ENCODE measurements around the gene ABR. TPM values are rescaled to one million over a fixed set of nuclear protein-coding genes. Genes with fewer than 3 reads are reported as not detected.

ABR gene
- total RNA-seq, 2 donors from 2014 or later = 243 to 326 TPM

GRCh38 chr17:979539-980405 lies 200.0 kb downstream of the ABR start, which contains the start of gene NXN:
NXN (minus strand) TSS chr17:979776.
- TF ChIP-seq, protein P1, sequence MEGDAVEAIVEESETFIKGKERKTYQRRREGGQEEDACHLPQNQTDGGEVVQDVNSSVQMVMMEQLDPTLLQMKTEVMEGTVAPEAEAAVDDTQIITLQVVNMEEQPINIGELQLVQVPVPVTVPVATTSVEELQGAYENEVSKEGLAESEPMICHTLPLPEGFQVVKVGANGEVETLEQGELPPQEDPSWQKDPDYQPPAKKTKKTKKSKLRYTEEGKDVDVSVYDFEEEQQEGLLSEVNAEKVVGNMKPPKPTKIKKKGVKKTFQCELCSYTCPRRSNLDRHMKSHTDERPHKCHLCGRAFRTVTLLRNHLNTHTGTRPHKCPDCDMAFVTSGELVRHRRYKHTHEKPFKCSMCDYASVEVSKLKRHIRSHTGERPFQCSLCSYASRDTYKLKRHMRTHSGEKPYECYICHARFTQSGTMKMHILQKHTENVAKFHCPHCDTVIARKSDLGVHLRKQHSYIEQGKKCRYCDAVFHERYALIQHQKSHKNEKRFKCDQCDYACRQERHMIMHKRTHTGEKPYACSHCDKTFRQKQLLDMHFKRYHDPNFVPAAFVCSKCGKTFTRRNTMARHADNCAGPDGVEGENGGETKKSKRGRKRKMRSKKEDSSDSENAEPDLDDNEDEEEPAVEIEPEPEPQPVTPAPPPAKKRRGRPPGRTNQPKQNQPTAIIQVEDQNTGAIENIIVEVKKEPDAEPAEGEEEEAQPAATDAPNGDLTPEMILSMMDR (IDR thresholded peaks at IDR 0.05) = no peak
- Histone ChIP-seq H3K9ac (ENCODE audit: low read depth in 2 of 2, low read length in 2 of 2) (peak within 1 kb of the TSS; percentile 13 to 43), H3K36me3 (no peaks in the 10 kb centered on the region), H3K9me3 (no peaks in the 10 kb centered on the region), H3K27ac (peak within 1 kb of the TSS; percentile 47), H3K4me1 (no peaks in the 10 kb centered on the region), H3K4me3 (peak within 1 kb of the TSS; percentile 46), H3K27me3 (peaks cover 18% of the 10 kb centered on the region)
- intact Hi-C loops (cut with DNase I) = loop anchor here (2.0 to 10.0 kb wide), 2 partner anchors 105 to 185 kb away; no protein-coding TSS in a partner anchor
- DNase-seq = peak; percentile 89

- H3K27ac ChIP-seq = no peak overlapping the region
- TF ChIP-seq, protein P1 (IDR thresholded peaks at IDR 0.05) = no peak
- H3K36me3 ChIP-seq = no peaks in the 10 kb centered on the region
- no peaks in the 10 kb centered on the region for H3K9me3 ChIP-seq
- intact Hi-C loops (cut with DNase I) = loop anchor here (10.0 kb wide), 1 partner anchor 104 kb away; no protein-coding TSS in a partner anchor
- H3K9ac ChIP-seq (ENCODE audit: low read depth in 2 of 2, low read length in 2 of 2) = peak overlapping the region in 1 of 2 donors; percentile 43
- no peaks in the 10 kb centered on the region for H3K4me1 ChIP-seq
- peak overlapping the region; percentile 46 for H3K4me3 ChIP-seq
- H3K27me3 ChIP-seq = peaks cover 18% of the 10 kb centered on the region
- DNase-seq = no peak
Measured at GRCh38 chr17:979212-979538, 200.6 kb downstream of the ABR start.

DNA sequence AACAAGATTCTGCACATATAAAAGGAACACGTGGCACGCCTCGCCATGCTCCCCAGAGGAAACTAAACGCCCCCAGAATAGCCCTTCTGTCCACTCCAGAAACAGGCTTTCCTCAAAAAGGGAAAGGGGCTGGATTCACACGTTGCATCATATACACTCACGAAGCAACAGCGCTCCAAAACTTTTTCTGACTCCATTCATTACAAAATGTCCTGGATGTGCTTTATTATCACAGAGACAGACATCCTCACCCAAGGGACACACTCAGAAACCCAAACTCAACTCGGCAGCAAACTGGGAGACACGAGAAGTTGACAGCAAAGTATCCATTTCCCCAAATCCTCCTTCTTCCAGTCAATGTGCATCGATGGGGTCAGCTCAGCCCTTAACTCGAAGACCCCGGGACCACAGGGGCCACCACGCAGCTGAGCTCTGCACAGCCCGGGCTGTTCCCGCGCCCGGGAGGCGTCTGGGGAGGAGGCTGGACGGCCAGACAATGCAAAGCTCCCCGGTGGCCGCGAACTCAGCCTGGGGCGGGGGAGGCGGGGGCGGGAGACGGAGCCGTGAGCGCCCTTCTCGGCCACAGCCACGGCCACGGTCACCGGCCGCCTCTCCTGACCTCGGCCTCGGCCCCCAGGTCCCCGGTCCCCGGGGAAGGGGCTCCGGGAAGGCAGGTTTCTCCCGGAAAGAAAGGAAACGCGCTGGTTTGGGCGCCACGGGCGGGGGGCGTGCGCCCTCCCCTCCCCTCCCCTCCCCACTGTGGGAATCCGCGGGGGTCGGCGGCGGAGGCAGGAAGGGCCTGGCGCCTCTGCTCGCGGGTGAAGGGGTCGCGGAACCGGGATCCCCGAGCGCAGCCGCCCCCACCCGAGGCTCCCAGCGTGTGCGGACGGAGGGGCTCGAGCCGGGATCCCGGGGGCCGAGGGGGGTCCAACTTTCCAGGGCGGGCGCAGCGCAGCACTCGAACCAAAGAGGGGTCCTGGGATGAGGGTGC lies 201.4 kb downstream of the ABR start:
- intact Hi-C loops (cut with DNase I) = loop anchor here (10.0 kb wide), 1 partner anchor 104 kb away; no protein-coding TSS in a partner anchor
- Histone ChIP-seq H3K9ac (ENCODE audit: low read depth in 2 of 2, low read length in 2 of 2) (peak overlapping the region; percentile 9 to 30), H3K36me3 (no peaks in the 10 kb centered on the region), H3K9me3 (no peaks in the 10 kb centered on the region), H3K4me3 (peak overlapping the region; percentile 44), H3K27ac (peak overlapping the region; percentile 27), H3K4me1 (no peaks in the 10 kb centered on the region), H3K27me3 (peaks cover 18% of the 10 kb centered on the region)
- no peak for DNase-seq
- TF ChIP-seq, protein P1 (IDR thresholded peaks at IDR 0.05) = no peak

GRCh38 chr17:977166-977565 lies 202.6 kb downstream of the ABR start:
- Histone ChIP-seq H3K9me3 (no peaks in the 10 kb centered on the region), H3K27me3 (peaks cover 18% of the 10 kb centered on the region), H3K36me3 (no peaks in the 10 kb centered on the region), H3K9ac (ENCODE audit: low read depth in 2 of 2, low read length in 2 of 2) (no peak overlapping the region), H3K4me1 (no peaks in the 10 kb centered on the region), H3K27ac (no peak overlapping the region), H3K4me3 (no peak overlapping the region)
- intact Hi-C loops (cut with DNase I) = loop anchor here (10.0 kb wide), 1 partner anchor 102 kb away; no protein-coding TSS in a partner anchor
- TF ChIP-seq, protein P1 (IDR thresholded peaks at IDR 0.05) = no peak
- DNase-seq = no peak

DNA sequence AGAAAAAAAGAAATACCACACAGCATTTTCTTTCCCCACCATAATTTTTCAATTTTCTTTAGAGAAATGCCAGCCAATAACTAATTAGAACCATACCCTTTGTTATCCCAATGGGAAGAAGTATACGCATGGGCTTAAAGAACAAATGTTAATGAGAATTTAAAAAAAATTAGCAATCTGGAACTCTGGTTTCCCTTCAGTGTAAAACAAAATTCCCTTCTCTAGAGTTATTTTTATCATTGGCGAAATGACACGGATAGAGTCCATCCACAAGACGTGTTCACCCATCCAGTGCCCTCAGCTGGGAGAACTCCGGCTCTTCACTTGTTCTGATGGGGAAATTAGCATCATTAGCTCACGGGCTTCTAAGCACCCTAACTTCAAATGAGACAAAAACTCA lies 203.5 kb downstream of the ABR start:
- Histone ChIP-seq H3K27ac (no peak overlapping the region), H3K4me1 (no peaks in the 10 kb centered on the region), H3K9me3 (no peaks in the 10 kb centered on the region), H3K27me3 (peaks cover 18% of the 10 kb centered on the region), H3K36me3 (no peaks in the 10 kb centered on the region), H3K4me3 (no peak overlapping the region), H3K9ac (ENCODE audit: low read depth in 2 of 2, low read length in 2 of 2) (no peak overlapping the region)
- intact Hi-C loops (cut with DNase I) = loop anchor here (10.0 kb wide), 1 partner anchor 102 kb away; no protein-coding TSS in a partner anchor
- TF ChIP-seq, protein P1 (IDR thresholded peaks at IDR 0.05) = no peak
- DNase-seq = no peak

Data from colonic mucosa (tissue), 4 donors.